Measurements from ENCODE around the gene COP1.

DNA sequence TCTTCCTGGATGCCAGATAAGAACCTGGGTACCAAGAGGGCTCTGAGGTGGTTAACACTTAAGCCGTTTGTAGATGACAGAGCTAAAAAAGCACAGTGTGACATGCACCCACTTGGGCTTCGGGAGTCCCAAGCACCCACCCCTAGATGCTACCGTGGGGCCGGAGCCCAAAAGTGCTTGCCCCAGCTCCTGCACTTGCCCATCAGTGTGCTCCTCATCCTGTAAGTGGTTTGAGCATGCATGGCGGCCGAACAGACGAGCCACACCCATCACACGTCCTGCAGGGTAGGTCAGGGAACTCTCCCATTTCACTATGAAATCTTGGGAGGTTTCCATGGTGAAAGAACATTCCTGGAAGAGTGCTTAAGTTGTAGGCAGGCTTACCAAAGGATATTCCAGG lies 304.8 kb downstream of the COP1 start:
- TF ChIP-seq CTCF (IDR thresholded peaks at IDR 0.05), result no peak
- no peak for TF ChIP-seq POLR2A (IDR thresholded peaks at IDR 0.05)

Data from esophagus squamous epithelium (tissue), 4 donors.